ENCODE measurements around the gene ZNF331.

DNA sequence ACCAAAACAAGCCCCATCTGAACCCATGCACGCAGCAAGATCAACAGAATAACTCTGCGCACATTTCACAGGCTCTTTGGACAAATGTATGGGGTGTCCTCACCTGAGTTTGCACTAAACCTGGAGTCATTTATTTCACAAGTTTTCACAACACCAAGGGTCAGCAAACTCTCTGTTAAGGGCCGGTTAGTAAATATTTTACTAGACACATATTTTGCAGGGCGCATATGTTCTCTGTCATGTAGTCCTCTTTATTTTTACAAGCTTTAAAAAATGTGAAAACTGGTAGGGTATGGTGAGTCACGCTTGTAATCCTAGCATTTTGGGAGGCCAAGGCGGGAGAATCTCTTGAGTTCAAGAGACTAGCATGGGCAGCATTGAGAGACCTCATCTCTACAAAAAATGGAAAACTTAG is 48.3 kb downstream of the ZNF331 start:
- TF ChIP-seq, protein P1, sequence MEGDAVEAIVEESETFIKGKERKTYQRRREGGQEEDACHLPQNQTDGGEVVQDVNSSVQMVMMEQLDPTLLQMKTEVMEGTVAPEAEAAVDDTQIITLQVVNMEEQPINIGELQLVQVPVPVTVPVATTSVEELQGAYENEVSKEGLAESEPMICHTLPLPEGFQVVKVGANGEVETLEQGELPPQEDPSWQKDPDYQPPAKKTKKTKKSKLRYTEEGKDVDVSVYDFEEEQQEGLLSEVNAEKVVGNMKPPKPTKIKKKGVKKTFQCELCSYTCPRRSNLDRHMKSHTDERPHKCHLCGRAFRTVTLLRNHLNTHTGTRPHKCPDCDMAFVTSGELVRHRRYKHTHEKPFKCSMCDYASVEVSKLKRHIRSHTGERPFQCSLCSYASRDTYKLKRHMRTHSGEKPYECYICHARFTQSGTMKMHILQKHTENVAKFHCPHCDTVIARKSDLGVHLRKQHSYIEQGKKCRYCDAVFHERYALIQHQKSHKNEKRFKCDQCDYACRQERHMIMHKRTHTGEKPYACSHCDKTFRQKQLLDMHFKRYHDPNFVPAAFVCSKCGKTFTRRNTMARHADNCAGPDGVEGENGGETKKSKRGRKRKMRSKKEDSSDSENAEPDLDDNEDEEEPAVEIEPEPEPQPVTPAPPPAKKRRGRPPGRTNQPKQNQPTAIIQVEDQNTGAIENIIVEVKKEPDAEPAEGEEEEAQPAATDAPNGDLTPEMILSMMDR (conservative IDR thresholded peaks at IDR 0.05; ENCODE audit: low read length) = no peak
- TF ChIP-seq EZH2phosphoT487 (IDR thresholded peaks at IDR 0.05; ENCODE audit: borderline replicate concordance, low read depth, low read length) = no peak

Measured in OCI-LY7 (cell line).